Measurements from ENCODE around the gene CD101.

DNA sequence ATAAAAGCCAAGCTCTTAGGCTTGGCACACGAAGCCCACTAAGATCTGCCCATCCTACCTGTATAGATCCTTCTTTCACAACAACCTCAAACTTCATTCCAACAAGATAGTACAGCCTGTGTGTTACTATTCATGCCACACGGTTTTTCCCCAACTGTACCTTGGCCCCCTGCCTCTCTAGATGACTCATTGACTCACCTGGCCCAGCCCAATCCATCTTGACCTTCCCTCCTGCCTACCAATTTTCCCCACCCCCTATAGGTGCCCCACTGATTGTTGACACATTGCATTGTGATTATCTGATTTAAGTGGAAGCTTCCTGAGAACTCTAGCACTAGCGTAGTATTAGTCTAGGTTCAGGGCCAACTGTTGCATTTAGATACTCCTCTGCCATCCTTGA, 2.0 kb upstream of the CD101 start:
- TF ChIP-seq, protein P1, sequence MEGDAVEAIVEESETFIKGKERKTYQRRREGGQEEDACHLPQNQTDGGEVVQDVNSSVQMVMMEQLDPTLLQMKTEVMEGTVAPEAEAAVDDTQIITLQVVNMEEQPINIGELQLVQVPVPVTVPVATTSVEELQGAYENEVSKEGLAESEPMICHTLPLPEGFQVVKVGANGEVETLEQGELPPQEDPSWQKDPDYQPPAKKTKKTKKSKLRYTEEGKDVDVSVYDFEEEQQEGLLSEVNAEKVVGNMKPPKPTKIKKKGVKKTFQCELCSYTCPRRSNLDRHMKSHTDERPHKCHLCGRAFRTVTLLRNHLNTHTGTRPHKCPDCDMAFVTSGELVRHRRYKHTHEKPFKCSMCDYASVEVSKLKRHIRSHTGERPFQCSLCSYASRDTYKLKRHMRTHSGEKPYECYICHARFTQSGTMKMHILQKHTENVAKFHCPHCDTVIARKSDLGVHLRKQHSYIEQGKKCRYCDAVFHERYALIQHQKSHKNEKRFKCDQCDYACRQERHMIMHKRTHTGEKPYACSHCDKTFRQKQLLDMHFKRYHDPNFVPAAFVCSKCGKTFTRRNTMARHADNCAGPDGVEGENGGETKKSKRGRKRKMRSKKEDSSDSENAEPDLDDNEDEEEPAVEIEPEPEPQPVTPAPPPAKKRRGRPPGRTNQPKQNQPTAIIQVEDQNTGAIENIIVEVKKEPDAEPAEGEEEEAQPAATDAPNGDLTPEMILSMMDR (IDR thresholded peaks at IDR 0.05; ENCODE audit: insufficient read depth, low read length), result no peak
- TF ChIP-seq, protein P2, sequence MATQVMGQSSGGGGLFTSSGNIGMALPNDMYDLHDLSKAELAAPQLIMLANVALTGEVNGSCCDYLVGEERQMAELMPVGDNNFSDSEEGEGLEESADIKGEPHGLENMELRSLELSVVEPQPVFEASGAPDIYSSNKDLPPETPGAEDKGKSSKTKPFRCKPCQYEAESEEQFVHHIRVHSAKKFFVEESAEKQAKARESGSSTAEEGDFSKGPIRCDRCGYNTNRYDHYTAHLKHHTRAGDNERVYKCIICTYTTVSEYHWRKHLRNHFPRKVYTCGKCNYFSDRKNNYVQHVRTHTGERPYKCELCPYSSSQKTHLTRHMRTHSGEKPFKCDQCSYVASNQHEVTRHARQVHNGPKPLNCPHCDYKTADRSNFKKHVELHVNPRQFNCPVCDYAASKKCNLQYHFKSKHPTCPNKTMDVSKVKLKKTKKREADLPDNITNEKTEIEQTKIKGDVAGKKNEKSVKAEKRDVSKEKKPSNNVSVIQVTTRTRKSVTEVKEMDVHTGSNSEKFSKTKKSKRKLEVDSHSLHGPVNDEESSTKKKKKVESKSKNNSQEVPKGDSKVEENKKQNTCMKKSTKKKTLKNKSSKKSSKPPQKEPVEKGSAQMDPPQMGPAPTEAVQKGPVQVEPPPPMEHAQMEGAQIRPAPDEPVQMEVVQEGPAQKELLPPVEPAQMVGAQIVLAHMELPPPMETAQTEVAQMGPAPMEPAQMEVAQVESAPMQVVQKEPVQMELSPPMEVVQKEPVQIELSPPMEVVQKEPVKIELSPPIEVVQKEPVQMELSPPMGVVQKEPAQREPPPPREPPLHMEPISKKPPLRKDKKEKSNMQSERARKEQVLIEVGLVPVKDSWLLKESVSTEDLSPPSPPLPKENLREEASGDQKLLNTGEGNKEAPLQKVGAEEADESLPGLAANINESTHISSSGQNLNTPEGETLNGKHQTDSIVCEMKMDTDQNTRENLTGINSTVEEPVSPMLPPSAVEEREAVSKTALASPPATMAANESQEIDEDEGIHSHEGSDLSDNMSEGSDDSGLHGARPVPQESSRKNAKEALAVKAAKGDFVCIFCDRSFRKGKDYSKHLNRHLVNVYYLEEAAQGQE (IDR thresholded peaks at IDR 0.05; ENCODE audit: insufficient replicate concordance, low read depth), result no peak
